Measurements from ENCODE around the gene ARL13B.

- TF ChIP-seq CTCF (conservative IDR thresholded peaks at IDR 0.05; ENCODE audit: low read depth, low read length), result no peak
- TF ChIP-seq EZH2 (IDR thresholded peaks at IDR 0.05; ENCODE audit: borderline replicate concordance, low read depth, low read length, poor library complexity, severe bottlenecking), result no peak
Observed at GRCh38 chr3:94092086-94092485, 112.1 kb downstream of the ARL13B start.

Data from A673 (cell line).